K562 treated with DMSO at 1 percent for 12 hours (cell line): ENCODE measurements around the gene VEGFB. TPM values are rescaled to one million over a fixed set of nuclear protein-coding genes. Genes with fewer than 3 reads are reported as not detected.

Source experiments
- total RNA-seq: library from RNA; unstranded; fragments of 300-600 nt; gene quantifications from 2 replicates; pipeline ENCODE4 v1.2.3, GENCODE V29; 2022; ENCODE audit not compliant: insufficient read depth

Gene VEGFB
- total RNA-seq, result 103 and 104 TPM in 2 replicates

GRCh38 chr11:64233913-64234586 lies at the start of gene VEGFB:
Gene VEGFB (plus strand): TSS chr11:64234584. CDS start chr11:64234834, 250 bp downstream.

GRCh38 chr11:64185693-64186491 lies 48.5 kb upstream of the VEGFB start, which contains the start of gene STIP1:
Gene STIP1 (plus strand): TSS chr11:64186171. CDS start chr11:64186262, 91 bp downstream.

GRCh38 chr11:64206457-64207255 lies 27.7 kb upstream of the VEGFB start, which contains the start of gene FERMT3:
Gene FERMT3 (plus strand): TSS chr11:64206721. CDS start chr11:64207365, 644 bp downstream.

GRCh38 chr11:64225608-64226506 lies 8.5 kb upstream of the VEGFB start, which contains the start of the genes NUDT22 and TRPT1:
Gene NUDT22 (plus strand): TSS chr11:64226274. CDS start chr11:64226653, 379 bp downstream.
Gene TRPT1 (minus strand): TSS chr11:64226186. CDS start chr11:64225860, 326 bp downstream.

GRCh38 chr11:64230171-64230984 lies 4.0 kb upstream of the VEGFB start, which contains the start of gene DNAJC4:
Gene DNAJC4 (plus strand): TSS chr11:64230548. CDS start chr11:64230855, 307 bp downstream.

GRCh38 chr11:64240435-64241240 lies 6.3 kb downstream of the VEGFB start, which contains the start of gene FKBP2:
Gene FKBP2 (plus strand): TSS chr11:64241095. CDS start chr11:64242388, 1,293 bp downstream.

GRCh38 chr11:64246871-64247728 lies 12.7 kb downstream of the VEGFB start, which contains the start of gene PPP1R14B:
Gene PPP1R14B (minus strand): TSS chr11:64246943. CDS start chr11:64246673, 270 bp downstream.

GRCh38 chr11:64251016-64251752 lies 16.8 kb downstream of the VEGFB start, which contains the start of gene PLCB3:
Gene PLCB3 (plus strand): TSS chr11:64251530. CDS start chr11:64251650, 120 bp downstream.

GRCh38 chr11:64284048-64284961 lies 49.9 kb downstream of the VEGFB start, which contains the start of gene BAD:
Gene BAD (minus strand): TSS chr11:64284665. CDS start chr11:64284368, 297 bp downstream.

GRCh38 chr11:64284962-64285884 lies 50.8 kb downstream of the VEGFB start, which contains the start of gene GPR137:
Gene GPR137 (plus strand): TSS chr11:64285848. CDS start chr11:64286525, 677 bp downstream.

Other genes starting within 250 kb of the VEGFB start
- gene OTUB1, start 248.1 kb upstream of the VEGFB start, total RNA-seq, result 78.6 and 88.4 TPM in 2 replicates
- gene FLRT1, start 198.7 kb upstream of the VEGFB start, total RNA-seq, result 0.68 TPM in 1 of 2 replicates, not detected in the other
- 69.0 and 104 TPM in 2 replicates for gene MACROD1, start 68.5 kb upstream of the VEGFB start, total RNA-seq
- 202 and 282 TPM in 2 replicates for gene STIP1, start 48.4 kb upstream of the VEGFB start, total RNA-seq
- 98.9 and 99.4 TPM in 2 replicates for gene FERMT3, start 27.9 kb upstream of the VEGFB start, total RNA-seq
- 41.7 and 48.9 TPM in 2 replicates for gene TRPT1, start 8.4 kb upstream of the VEGFB start, total RNA-seq
- 79.4 and 98.5 TPM in 2 replicates for gene NUDT22, start 8.3 kb upstream of the VEGFB start, total RNA-seq
- 71.7 and 73.1 TPM in 2 replicates for gene DNAJC4, start 4.0 kb upstream of the VEGFB start, total RNA-seq
- 113 and 130 TPM in 2 replicates for gene FKBP2, start 6.5 kb downstream of the VEGFB start, total RNA-seq
- gene PPP1R14B, start 12.4 kb downstream of the VEGFB start, total RNA-seq, result 105 and 156 TPM in 2 replicates
- gene PLCB3, start 16.9 kb downstream of the VEGFB start, total RNA-seq, result 14.8 and 31.1 TPM in 2 replicates
- 83.9 and 138 TPM in 2 replicates for gene BAD, start 50.1 kb downstream of the VEGFB start, total RNA-seq
- 49.0 and 56.6 TPM in 2 replicates for gene GPR137, start 51.3 kb downstream of the VEGFB start, total RNA-seq
- not detected in 2 replicates for gene KCNK4, start 56.7 kb downstream of the VEGFB start, total RNA-seq
- gene CATSPERZ, start 65.8 kb downstream of the VEGFB start, total RNA-seq, result 1.8 and 2.0 TPM in 2 replicates
- 72.4 and 81.7 TPM in 2 replicates for gene ESRRA, start 70.9 kb downstream of the VEGFB start, total RNA-seq
- gene TRMT112, start 83.0 kb downstream of the VEGFB start, total RNA-seq, result 306 and 450 TPM in 2 replicates
- gene PRDX5, start 83.5 kb downstream of the VEGFB start, total RNA-seq, result 404 and 652 TPM in 2 replicates
- 12.0 and 20.3 TPM in 2 replicates for gene CCDC88B, start 105.6 kb downstream of the VEGFB start, total RNA-seq
- gene RPS6KA4, start 124.6 kb downstream of the VEGFB start, total RNA-seq, result 24.0 and 26.5 TPM in 2 replicates